ENCODE measurements around the gene ARHGAP10. TPM values are rescaled to one million over a fixed set of nuclear protein-coding genes. Genes with fewer than 3 reads are reported as not detected.

Gene ARHGAP10
- polyA plus RNA-seq, 1 experiment = 31.1 TPM

DNA sequence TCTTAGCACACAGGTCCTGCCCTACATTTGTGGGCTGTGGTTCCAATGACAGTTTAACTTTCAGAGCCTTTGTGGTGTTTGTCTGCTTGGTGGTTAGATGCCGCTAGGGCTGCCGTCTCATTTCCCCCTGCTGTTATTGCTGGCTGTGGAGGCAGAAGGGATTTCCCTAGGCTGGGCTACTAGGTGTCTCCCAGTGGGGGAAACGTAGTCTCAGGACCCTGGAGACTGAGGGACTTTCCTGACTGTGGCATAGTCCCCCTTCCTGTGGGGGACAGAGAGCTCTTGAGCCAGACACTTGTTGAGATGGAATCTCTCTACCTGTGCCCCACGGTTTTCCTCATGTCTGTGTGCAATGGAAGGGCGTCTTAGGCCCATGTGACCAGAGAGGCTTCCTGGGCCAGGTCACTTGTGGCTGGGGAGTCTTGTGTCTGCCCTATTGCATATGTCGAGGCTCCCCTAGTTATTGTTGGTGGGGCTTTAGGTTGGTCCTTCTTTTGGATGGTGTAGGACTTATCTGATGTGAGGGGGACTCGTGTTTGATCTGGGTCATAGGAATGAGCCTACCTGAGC is 68.2 kb downstream of the ARHGAP10 start:
- DNase-seq (ENCODE audit: low read depth, low spot score) = no peak
- Histone ChIP-seq H3K27ac (ENCODE audit: low read depth, low read length) (no peak overlapping the region), H3K4me3 (ENCODE audit: low read depth, low read length) (no peak overlapping the region), H3K9me3 (ENCODE audit: control insufficient read depth, insufficient read depth, low read length) (no peaks in the 10 kb centered on the region), H3K27me3 (ENCODE audit: control insufficient read depth, insufficient read depth, low read length) (no peaks in the 10 kb centered on the region)
- CTCF ChIA-PET = no interaction called here
- POLR2A ChIA-PET = no interaction called here
- TF ChIP-seq, protein P1, sequence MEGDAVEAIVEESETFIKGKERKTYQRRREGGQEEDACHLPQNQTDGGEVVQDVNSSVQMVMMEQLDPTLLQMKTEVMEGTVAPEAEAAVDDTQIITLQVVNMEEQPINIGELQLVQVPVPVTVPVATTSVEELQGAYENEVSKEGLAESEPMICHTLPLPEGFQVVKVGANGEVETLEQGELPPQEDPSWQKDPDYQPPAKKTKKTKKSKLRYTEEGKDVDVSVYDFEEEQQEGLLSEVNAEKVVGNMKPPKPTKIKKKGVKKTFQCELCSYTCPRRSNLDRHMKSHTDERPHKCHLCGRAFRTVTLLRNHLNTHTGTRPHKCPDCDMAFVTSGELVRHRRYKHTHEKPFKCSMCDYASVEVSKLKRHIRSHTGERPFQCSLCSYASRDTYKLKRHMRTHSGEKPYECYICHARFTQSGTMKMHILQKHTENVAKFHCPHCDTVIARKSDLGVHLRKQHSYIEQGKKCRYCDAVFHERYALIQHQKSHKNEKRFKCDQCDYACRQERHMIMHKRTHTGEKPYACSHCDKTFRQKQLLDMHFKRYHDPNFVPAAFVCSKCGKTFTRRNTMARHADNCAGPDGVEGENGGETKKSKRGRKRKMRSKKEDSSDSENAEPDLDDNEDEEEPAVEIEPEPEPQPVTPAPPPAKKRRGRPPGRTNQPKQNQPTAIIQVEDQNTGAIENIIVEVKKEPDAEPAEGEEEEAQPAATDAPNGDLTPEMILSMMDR (IDR thresholded peaks at IDR 0.05; ENCODE audit: low read depth, low read length) = no peak

DNA sequence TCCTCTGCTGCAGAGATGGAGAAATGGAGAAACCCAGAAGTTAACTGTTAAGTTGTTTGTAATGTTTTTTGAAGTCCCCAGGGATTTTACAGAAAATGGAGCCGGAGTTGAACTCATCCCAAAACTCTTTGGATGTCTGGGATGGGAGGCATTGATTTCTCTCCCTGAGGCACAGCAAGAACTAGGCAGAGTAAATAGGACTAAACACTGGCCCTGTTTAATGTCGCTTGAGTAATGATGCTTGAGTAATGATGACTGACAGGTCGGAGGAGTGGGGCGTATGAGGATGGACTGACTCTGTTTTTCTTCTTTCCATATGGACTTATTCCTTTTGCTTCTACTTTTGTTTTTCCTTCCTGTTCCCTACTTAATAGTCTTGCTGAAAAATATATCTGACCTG is 69.9 kb downstream of the ARHGAP10 start:
- CTCF ChIA-PET = no interaction called here
- no peak for DNase-seq (ENCODE audit: low read depth, low spot score)
- H3K27ac ChIP-seq (ENCODE audit: low read depth, low read length) = no peak overlapping the region
- no peaks in the 10 kb centered on the region for H3K9me3 ChIP-seq (ENCODE audit: control insufficient read depth, insufficient read depth, low read length)
- POLR2A ChIA-PET = no interaction called here
- H3K27me3 ChIP-seq (ENCODE audit: control insufficient read depth, insufficient read depth, low read length) = no peaks in the 10 kb centered on the region
- TF ChIP-seq, protein P1 (IDR thresholded peaks at IDR 0.05; ENCODE audit: low read depth, low read length) = no peak
- no peak overlapping the region for H3K4me3 ChIP-seq (ENCODE audit: low read depth, low read length)

DNA sequence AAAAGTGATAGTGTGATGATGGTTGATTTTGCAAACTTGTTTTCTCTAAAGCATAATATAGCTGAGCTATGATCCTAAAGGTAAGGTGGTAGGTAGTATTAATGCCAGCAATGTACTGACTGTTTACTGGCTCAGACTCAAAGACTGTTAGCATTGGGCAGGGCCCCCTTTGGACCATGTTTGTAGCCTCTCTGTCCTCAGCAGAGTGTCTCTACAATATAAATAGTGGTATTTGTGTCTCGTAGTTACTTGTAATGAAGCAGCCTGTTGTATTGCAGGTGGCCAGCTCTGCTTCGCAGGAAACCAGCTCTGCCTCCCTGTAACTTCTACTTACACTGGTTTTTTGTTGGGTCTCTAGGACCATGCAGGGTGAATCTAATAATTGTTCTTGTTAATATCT is 70.5 kb downstream of the ARHGAP10 start:
- CTCF ChIA-PET = no interaction called here
- no peak for DNase-seq (ENCODE audit: low read depth, low spot score)
- TF ChIP-seq, protein P1 (IDR thresholded peaks at IDR 0.05; ENCODE audit: low read depth, low read length) = no peak
- no peak overlapping the region for H3K27ac ChIP-seq (ENCODE audit: low read depth, low read length)
- H3K9me3 ChIP-seq (ENCODE audit: control insufficient read depth, insufficient read depth, low read length) = no peaks in the 10 kb centered on the region
- POLR2A ChIA-PET = no interaction called here
- no peaks in the 10 kb centered on the region for H3K27me3 ChIP-seq (ENCODE audit: control insufficient read depth, insufficient read depth, low read length)
- no peak overlapping the region for H3K4me3 ChIP-seq (ENCODE audit: low read depth, low read length)

- Histone ChIP-seq H3K27me3 (ENCODE audit: control insufficient read depth, insufficient read depth, low read length) (no peaks in the 10 kb centered on the region), H3K4me3 (ENCODE audit: low read depth, low read length) (no peak overlapping the region), H3K9me3 (ENCODE audit: control insufficient read depth, insufficient read depth, low read length) (no peaks in the 10 kb centered on the region), H3K27ac (ENCODE audit: low read depth, low read length) (no peak overlapping the region)
- TF ChIP-seq, protein P1 (IDR thresholded peaks at IDR 0.05; ENCODE audit: low read depth, low read length) = no peak
- ChIA-PET POLR2A (no interaction called here), CTCF (interaction anchor here (1.6 kb wide), 1 partner anchor 98 kb away, joined by 4 read pairs; no protein-coding TSS in a partner anchor)
- no peak for DNase-seq (ENCODE audit: low read depth, low spot score)
Observed at GRCh38 chr4:147805946-147806345, 74.1 kb downstream of the ARHGAP10 start.

- Histone ChIP-seq H3K9me3 (ENCODE audit: control insufficient read depth, insufficient read depth, low read length) (no peaks in the 10 kb centered on the region), H3K27me3 (ENCODE audit: control insufficient read depth, insufficient read depth, low read length) (no peaks in the 10 kb centered on the region), H3K27ac (ENCODE audit: low read depth, low read length) (no peak overlapping the region), H3K4me3 (ENCODE audit: low read depth, low read length) (no peak overlapping the region)
- DNase-seq (ENCODE audit: low read depth, low spot score) = no peak
- ChIA-PET CTCF (interaction anchor here (1.3 kb wide), 1 partner anchor 58 kb away, joined by 5 read pairs; no protein-coding TSS in a partner anchor), POLR2A (no interaction called here)
- TF ChIP-seq, protein P1 (IDR thresholded peaks at IDR 0.05; ENCODE audit: low read depth, low read length) = no peak
Observed at GRCh38 chr4:147808447-147808846, 76.6 kb downstream of the ARHGAP10 start.
